ENCODE results near the gene AATF.
A peak's percentile ranks its signal among the peaks of the same experiment; 100 is the strongest.

The AATF gene

GRCh38 chr17:36942019-36942599, 6.6 kb upstream of the AATF start:
- no peak for TF ChIP-seq GATA2 (IDR thresholded peaks at IDR 0.05; ENCODE audit: low read depth, low read length)
- TF ChIP-seq GATA3 (IDR thresholded peaks at IDR 0.05; ENCODE audit: low read depth, low read length), result no peak

- TF ChIP-seq GATA2 (IDR thresholded peaks at IDR 0.05; ENCODE audit: low read depth, low read length) (no peak), GATA3 (IDR thresholded peaks at IDR 0.05; ENCODE audit: low read depth, low read length) (no peak)
These were observed 6.1 kb upstream of the AATF start for GRCh38 chr17:36942631-36943125.

- no peak for TF ChIP-seq GATA3 (IDR thresholded peaks at IDR 0.05; ENCODE audit: low read depth, low read length)
- no peak for TF ChIP-seq GATA2 (IDR thresholded peaks at IDR 0.05; ENCODE audit: low read depth, low read length)
These were observed 5.2 kb upstream of the AATF start for GRCh38 chr17:36943250-36944191.

- no peak for TF ChIP-seq GATA3 (IDR thresholded peaks at IDR 0.05; ENCODE audit: low read depth, low read length)
- no peak for TF ChIP-seq GATA2 (IDR thresholded peaks at IDR 0.05; ENCODE audit: low read depth, low read length)
These were observed 4.2 kb upstream of the AATF start for GRCh38 chr17:36944553-36944952.

- TF ChIP-seq GATA2 (IDR thresholded peaks at IDR 0.05; ENCODE audit: low read depth, low read length) (no peak), GATA3 (IDR thresholded peaks at IDR 0.05; ENCODE audit: low read depth, low read length) (no peak)
These were observed 3.6 kb upstream of the AATF start for GRCh38 chr17:36945140-36945539.

GRCh38 chr17:36945959-36946725, 2.6 kb upstream of the AATF start:
- TF ChIP-seq GATA3 (IDR thresholded peaks at IDR 0.05; ENCODE audit: low read depth, low read length) (no peak), GATA2 (IDR thresholded peaks at IDR 0.05; ENCODE audit: low read depth, low read length) (no peak)

- no peak for TF ChIP-seq GATA2 (IDR thresholded peaks at IDR 0.05; ENCODE audit: low read depth, low read length)
- TF ChIP-seq GATA3 (IDR thresholded peaks at IDR 0.05; ENCODE audit: low read depth, low read length), result no peak
These were observed 2.0 kb upstream of the AATF start for GRCh38 chr17:36946726-36947091.

GRCh38 chr17:36947922-36948716, 635 bp upstream of the AATF start:
- 0 out of 2 replicates have a peak, but pooled peaks have one; percentile 37 for TF ChIP-seq GATA2 (IDR thresholded peaks at IDR 0.05; ENCODE audit: low read depth, low read length)
- TF ChIP-seq GATA3 (IDR thresholded peaks at IDR 0.05; ENCODE audit: low read depth, low read length), result no peak

- TF ChIP-seq GATA2 (IDR thresholded peaks at IDR 0.05; ENCODE audit: low read depth, low read length) (no peak), GATA3 (IDR thresholded peaks at IDR 0.05; ENCODE audit: low read depth, low read length) (no peak)
These were observed 740 bp downstream of the AATF start for GRCh38 chr17:36949461-36949927.

- no peak for TF ChIP-seq GATA2 (IDR thresholded peaks at IDR 0.05; ENCODE audit: low read depth, low read length)
- no peak for TF ChIP-seq GATA3 (IDR thresholded peaks at IDR 0.05; ENCODE audit: low read depth, low read length)
These were observed 1.3 kb downstream of the AATF start for GRCh38 chr17:36950027-36950426.

GRCh38 chr17:36951084-36951789, 2.5 kb downstream of the AATF start:
- TF ChIP-seq GATA2 (IDR thresholded peaks at IDR 0.05; ENCODE audit: low read depth, low read length) (no peak), GATA3 (IDR thresholded peaks at IDR 0.05; ENCODE audit: low read depth, low read length) (no peak)

GRCh38 chr17:36971508-36971907, 22.8 kb downstream of the AATF start:
- TF ChIP-seq GATA3 (IDR thresholded peaks at IDR 0.05; ENCODE audit: low read depth, low read length) (no peak), GATA2 (IDR thresholded peaks at IDR 0.05; ENCODE audit: low read depth, low read length) (no peak)

Data from SH-SY5Y (cell line).